GM21576 (cell line): ENCODE measurements around the gene CHST12.

ENCODE experiments used
- ATAC-seq: cut with Tn5 transposase; IDR thresholded peaks from one replicate; pipeline ENCODE4 v1.9.1; 2021; ENCODE audit warnings: mild to moderate bottlenecking, moderate library complexity; ENCODE audit not compliant: unreplicated experiment

The CHST12 gene

GRCh38 chr7:2497065-2497464 is 93.7 kb downstream of the CHST12 start:
- ATAC-seq = no peak

GRCh38 chr7:2497500-2498336 is 94.3 kb downstream of the CHST12 start:
- ATAC-seq = no peak
